Epidermal melanocyte (primary cell): ENCODE measurements around the gene WDR75.
"Not testable (repeated sequence)": the region's sequence is repeated elsewhere in the genome, so short reads cannot be mapped to it uniquely, and the experiment has no call there.

Experiments
- DNase-seq: peaks from one replicate; pipeline ENCODE4 v3.0.0; 2011; ENCODE audit warnings: low spot score; ENCODE audit not compliant: insufficient read length

The WDR75 gene

DNA sequence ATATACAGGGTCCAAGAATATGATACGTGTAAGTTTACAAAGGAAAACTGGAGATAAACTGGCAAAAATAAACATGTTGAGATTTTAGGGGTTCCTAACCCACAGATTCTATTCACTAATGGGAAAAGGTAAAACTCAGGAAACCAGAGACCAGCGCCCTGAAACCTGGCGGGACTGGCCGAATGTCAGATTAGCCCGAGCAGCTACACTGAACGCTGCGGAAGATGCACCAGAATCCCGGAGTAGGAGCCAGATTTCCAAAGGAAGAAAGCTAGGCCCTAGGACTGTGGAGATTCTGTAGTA is 679 bp upstream of the WDR75 start:
- no peak for DNase-seq

DNA sequence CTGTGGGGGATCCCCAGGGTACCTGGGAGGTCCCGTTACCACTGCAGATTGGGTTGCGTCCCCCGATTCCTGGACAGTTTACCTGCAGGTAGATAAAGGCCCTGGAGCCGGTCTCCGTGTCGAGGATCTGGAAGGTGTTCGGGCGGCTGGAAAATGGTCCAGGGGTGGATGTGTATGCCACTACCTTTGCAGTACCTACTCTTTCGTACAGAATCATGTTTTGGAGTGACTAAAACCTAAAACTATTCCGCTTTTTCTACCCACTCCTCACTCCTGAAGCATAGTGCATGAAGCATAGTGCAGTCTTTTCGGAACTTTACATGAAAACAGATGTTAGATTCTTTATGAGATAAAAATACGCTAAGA is 418 bp downstream of the WDR75 start:
- peak; percentile 16 for DNase-seq

DNA sequence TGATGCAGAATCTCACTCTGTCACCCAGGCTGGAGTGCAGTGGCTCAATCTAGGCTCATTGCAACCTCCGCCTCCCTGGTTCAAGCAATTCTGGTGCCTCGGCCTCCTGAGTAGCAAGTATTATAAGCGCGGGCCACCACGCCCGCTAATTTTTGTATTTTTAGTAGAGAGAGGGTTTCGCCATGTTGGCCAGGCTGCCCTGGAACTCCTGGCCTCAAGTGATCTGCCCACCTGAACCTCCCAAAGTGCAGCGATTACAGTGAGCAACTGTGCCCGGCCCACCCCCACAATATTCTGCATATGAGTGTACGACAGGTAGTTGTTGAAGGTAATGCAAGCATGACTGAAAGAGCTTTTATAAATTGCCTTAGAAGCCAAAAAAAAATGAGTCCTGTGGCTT is 1.2 kb downstream of the WDR75 start:
- DNase-seq = no peak

DNA sequence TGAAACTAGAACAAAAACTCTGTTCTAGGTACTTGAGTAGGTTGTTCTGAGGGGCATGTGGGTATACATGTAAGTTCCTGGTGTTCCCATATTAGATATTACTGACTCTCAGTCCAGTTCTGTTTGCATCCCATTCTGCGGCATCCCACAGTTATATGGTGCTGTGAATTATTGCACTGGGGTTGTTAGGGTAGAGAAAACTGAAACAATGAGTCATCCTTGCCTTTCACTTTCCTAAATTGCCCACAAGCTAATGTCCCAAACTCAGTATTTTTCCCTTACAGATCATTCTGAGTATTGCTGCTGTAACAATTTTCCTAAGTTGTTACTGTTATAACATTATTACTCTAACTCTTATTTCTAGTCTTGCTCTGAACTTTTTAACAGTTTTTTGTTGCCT is 3.0 kb downstream of the WDR75 start:
- no peak for DNase-seq

DNA sequence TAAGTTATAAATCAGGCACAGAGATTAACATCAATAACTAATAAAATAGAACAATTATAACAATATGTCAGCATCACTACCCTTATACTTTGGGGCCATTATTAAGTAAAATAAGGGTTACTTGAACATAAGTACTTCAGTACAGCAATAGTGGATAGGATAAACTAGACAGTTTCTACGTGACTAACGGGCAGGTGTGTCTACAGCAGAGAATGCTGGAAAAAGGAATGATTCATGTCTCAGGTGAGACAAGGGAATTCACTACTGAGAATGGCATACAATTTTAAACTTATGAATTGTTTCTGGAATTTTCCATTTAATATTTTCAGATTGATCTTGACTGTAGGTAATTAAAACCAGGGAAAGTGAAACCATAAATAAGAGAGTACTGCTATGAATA is 5.5 kb downstream of the WDR75 start:
- no peak for DNase-seq

DNA sequence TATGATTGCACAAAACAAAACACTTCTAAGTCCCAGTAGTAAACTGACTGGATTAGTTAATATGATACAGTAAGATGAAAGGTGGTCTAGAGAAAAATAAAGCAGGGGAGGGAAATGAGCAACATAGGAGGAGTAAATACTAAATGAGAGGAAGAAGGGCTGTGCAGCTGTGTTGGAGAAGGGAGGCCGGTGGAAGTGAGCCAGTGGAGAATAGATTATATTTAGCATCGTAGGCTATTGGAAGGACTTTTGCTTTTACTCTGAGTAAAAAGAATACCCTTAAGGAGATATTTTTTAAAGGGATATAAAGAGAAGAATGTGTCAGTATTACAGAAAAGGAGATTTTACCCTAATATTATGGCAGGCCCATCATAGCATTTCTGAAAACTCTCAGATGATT is 12.7 kb downstream of the WDR75 start:
- no peak for DNase-seq

DNA sequence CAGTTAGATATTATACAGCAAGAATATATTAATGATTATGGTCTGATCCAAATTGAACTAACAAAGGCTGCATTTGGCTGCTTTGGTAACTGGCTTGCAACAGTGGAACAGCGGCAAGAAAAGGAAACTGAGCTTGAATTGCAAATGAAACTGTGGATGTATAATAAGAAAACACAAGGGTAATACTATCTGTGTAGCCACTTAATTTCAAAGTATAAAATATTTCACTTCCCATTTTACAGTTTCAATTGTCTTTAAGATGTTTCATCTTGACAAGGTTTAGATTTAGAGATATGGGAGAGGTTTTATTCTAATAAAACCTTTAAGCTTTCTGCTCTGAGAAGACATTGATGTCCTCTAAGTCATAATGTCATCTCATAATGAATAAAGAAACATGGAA is 23.8 kb downstream of the WDR75 start:
- DNase-seq = no peak

DNA sequence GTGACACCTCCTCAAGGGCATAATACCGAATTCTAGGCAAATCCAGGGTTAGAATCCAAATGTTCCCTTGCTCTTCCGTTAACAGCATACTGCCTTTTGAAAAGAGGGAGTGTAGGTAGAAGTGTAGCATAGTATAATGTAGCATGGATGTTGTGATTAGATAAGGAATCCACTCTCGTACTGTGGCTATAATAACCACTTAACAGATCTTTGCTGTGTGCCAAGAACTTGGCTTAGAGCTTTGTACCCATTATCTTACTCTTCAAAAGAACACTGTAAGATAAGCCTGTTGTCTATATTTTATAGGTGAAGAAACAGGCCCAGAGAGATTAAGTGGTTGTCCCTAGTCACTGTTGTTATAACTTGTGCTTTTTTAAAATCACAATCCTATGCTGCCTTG is 24.2 kb downstream of the WDR75 start:
- DNase-seq = no peak

DNA sequence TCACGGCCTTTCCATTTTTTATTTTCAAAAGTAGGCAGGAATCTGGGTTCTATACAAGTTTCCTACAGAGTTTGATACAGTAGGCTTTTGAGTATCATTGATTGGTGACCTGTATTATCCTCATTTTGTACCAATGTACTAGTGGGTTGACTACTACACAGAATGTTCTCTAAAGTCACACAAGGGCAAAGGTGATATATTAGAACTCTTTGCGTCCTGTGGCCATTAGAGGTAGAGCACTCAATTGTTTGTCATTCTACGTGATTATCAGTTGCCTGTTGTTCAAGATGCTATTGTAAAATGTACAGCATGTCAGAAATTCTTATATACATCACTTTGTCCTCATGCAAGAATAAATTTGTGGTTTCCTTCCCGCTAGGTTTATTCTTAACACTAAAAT is 24.8 kb downstream of the WDR75 start:
- DNase-seq = no peak

DNA sequence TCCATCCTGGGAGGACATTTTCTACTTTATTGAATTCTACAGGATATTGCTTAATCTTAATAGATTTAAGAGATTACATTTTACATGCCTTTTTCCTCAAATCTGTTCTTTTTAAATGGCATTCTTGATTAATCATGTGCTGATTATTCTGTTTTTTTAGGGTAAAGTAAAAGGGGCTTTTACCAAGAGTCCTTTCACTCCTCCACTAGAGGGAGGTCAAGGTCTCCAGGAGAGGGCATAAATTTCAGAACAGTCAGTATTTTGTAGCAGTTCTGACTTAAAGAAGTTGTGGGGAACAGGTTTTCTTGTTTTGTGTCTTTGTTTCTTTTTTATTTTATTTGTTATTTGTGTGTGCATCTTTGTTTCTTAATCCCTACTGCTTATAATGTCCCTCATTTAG is 25.4 kb downstream of the WDR75 start:
- peak; percentile 27 for DNase-seq

DNA sequence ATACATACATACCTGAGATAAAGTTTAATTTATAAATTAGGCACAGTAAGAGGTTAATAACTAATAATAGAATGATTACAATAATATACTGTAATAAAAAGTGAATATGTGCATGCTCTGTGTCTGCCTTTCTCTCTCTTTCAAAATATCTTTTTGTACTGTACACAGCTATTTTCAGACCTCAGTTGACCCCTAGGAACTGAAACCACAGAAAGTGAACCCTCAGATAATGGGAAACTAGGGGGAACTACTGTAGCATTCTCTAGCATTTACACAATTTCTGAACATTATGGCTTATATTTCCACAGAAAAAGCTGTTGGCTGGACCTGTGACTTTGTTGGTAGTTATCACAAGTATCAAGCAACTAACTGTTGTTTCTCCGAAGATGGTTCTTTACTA is 25.9 kb downstream of the WDR75 start:
- DNase-seq = no peak

DNA sequence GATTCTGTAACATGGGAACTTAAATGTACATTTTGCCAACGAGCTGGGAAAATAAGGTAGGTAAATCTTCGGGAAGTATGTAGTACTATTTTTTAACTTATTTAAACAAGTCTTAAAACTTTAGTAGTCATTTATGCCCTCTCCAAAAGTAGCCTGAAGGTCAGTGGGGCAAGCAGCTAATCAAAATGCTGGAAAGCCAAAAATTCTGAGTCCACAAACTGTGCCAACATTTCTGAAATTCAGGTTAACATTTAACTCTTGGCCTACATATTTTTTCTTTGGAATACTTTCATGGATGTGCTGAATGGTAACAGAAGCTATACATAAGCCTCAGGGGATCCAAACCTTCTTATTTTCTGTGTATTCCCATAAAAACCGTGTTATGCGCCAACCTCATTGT is 26.3 kb downstream of the WDR75 start:
- DNase-seq = no peak

DNA sequence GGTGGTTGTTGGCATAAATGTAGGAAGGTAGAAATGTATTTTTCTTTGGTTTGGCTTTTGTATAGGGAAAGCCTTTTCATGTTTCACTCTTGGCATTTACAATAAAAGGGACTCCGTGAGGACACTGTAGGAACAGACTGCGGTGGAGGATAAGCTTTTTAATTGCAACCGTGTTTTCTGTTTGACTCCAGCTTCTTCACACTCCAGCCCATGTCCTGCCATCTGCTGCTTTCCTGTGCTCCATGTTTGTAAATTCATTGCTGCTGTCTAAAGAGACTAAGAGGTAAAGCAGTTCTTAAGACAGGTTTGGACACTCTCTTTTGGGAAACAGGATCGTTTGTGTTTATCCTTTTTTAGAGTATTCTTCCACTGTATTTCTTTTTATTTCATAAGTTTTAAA is 33.3 kb downstream of the WDR75 start:
- DNase-seq = no peak

DNA sequence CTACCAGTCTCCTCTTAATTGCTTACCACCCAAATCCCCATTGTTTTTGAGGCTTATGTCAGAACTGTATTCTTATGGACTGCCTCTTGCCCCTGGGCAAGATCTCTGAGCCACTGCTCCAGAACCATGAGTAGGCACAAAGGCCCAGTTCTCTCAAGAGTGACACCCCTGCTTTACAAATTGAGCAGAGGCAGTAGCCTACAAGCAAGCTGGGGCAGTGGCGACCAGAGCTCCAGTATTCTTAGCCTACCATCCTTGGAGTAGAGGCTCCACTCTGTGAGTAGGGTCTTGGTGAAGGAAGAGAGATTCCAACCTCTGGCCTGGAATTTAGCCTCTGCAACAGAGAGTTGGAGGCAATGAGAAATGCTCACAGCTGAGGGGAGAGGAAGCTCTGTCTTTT is 36.5 kb downstream of the WDR75 start:
- DNase-seq = no peak

DNA sequence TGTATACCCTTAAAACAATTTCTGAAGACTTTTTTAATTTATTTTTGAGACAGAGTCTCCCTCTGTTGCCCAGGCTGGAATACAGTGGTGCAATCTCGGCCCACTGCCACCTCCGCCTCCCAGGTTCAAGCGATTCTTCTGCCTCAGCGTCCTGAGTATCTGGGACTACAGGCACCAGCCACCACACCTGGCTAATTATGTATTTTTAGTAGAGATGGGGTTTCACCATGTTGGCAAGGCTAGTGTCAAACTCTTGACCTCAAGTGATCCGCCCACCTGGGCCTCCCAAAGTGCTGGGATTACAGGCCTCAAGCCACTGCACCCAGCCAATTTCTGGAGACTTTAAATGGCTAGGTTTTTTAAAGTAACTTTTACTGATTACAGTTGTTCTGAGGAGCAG is 37.0 kb downstream of the WDR75 start:
- DNase-seq = not testable (repeated sequence)

DNA sequence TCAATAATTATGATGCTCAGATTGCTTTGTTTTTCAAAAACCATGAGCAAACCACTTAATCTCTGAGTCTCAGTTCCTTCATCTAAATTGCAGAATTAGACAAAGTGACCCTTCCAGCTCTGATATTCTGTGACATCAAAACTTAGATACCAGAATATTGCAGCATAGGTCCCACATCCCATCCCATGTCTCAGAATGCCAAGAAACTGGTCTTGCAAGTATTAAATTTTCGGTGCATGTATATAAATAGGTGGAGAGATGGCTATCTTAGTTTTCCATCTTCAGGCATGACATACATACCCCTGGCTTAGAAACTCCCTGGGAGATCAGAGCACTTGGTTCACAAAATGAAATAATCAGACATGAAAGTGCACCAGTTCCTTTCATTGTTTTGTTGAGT is 39.8 kb downstream of the WDR75 start:
- no peak for DNase-seq

DNA sequence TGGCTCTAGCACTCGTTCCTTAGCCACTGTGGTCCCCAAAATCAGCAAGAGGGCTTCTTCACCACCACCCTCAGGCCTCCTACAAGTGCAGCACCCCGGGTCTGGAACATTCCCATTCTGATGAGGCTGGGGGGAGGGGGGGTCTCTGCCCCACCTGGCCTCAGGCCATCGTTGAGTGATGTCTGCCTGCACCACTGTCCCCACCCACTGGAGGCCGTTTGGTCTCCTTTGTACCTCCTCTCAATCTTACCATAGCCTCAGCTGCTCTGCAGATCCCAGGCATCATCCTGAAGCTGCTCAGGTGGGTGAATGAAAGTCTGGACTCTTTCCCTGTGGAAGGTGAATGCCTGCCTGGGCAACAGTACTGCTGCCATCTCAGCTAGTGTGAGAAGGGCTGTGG is 42.3 kb downstream of the WDR75 start:
- DNase-seq = no peak

DNA sequence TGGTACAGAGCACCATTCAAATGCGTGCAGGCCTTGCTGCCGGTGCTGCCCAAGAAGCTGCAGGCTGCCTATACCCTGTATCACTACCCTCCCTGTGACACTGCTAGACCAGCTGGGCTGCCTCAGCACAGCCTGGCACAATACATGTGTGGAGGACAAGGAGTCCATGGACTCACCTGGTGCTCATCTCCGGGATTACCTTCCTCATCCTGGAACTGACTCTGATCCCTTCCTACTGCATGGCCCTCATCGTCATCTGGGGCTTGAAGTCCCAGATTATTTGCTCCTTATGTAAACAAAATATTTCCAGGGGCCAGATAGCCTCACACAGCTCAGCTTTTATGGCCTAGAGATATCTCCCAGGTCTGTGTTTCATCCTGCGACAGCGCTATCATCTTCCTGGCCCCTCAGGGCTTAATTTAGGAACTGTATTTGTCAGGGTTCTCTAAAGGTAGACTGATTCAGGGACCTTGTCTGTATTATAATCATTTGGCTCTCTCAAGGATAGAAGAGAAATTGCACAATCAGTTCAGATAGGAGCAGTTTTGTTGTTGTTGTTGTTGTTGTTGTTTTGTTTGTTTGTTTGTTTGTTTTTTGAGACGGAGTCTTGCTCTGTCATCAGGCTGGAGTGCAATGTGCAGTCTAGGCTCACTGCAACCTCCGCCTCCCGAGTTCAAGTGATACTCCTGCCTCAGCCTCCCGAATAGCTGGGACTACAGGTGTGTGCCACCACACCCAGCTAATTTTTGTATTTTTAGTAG is 42.9 kb downstream of the WDR75 start:
- no peak for DNase-seq

DNA sequence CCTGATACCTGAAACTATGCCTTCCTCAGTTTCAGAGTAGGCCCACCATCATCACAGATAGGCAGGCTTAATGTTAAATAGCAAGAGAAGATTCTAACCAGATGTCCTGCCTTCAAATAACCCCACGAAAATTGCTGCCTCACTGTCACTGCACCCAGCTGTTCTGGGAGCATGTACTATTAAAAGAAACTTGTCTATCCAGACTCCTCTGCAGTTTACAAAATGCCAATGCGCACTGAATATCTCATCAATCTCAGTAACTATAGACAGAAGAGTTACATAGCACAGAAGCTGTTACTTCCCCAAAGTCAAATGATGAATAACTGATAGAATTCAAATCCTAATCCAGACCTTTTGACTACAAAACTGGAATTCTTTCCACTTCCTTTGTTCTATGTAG is 43.9 kb downstream of the WDR75 start:
- no peak for DNase-seq

DNA sequence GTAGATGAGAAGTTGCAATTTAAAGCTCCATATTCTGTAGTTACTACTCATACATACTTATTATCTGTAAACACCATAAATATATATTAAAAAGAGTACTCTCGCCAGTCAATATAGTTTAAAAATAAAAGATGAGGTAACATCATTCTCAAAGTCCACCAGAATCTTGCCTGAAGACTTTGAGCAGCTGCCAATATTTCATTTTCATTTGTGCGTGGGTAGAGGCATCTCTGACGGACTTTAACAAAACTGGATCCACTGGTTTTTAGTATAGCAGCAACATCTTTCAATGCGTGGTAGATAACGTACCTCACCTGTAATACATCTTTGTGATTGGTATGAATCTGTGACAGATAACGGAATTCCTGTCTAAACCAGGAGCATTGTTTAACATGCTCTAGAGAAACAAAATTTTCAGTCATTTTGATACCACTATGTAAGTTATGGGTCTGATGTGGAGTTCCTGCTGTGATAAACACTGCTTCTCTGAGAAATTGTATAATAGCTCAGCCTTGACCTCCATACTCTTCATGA is 45.0 kb downstream of the WDR75 start:
- DNase-seq = no peak

DNA sequence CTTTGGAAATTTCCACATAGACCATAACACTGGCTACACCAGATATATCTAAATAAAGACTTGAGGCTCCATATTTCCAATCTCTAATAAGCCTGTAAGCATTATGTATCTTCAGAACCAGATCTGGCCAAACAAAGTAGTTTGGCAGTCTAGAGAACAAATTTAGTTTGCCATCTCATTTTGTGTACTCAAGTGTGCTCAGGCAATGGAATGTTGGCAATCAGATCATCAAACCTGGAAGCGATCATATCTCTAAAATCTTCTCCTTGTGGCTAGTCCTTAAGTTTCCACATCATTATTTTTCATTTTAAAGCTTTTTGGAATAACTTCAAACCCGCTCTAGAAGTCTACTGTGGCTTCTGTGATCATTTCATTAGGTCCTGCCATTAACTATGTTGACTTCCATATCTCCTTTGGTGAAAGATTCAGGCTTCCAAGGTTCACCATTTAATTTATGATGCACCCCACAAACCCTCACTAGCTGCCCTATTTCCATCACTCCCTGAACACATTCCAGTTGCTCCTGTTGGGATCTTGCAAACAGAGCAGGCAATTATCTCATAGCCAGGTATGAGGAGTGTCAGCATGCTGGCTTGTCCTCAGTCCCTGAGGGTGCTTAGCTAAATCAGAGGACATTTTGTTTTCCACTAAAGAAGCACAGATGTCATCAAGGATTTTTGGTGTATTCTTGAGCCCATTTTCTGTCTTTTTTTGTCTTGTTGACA is 46.2 kb downstream of the WDR75 start:
- DNase-seq = no peak

DNA sequence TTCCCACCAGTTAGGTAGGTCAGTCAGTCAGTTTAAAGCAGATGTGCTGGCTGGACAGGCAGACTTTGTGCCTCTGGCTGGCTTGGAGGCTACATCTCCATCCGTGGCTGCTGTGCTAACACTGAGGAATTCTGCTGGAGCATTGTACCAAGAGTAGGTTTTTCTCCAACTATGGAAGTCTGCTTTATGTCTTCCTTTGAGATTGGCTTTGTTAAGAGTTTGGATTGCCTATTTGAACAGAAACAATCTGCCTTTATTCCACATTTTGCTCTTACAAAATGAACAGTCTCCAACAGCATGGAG is 46.7 kb downstream of the WDR75 start:
- DNase-seq = no peak

DNA sequence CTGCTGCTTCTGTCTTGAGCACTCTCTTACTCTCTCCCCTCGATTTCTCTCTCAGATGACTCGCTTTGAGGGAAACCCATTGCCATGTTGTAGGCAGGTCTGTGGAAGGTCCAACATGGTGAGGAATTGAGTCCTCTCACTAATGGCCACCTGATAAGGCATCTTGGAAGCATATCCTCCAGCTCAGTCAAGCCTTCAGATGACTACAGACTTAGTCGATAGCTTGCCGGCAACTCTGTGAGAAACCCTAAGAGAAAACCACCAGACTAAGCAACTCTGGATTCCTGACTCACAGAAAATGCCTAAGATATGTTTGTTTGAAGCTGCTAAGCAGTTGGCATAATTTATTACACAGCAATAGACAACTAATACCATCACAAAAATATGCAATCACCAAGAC is 51.2 kb downstream of the WDR75 start:
- no peak for DNase-seq
